Measurements from ENCODE around the gene PDXP.

DNA sequence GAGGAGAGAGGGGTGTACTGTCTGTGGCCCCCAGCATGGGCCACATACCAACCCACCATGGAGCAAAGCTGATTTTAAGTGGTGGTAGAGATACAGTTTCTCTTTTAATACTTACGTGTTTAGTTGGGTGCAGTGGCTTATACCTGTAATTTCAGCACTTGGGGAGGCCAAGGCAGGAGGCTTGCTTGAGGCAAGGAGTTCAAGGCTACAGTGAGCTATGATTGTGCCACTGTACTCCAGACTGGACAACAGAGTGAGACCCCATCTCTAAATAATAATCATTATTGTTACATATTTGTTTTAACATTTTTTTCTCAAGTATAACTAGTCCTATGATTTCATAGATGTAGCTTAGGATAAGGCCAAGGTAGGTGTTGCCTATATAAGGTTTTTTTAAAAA is 41.1 kb upstream of the PDXP start:
- TF ChIP-seq, protein P1, sequence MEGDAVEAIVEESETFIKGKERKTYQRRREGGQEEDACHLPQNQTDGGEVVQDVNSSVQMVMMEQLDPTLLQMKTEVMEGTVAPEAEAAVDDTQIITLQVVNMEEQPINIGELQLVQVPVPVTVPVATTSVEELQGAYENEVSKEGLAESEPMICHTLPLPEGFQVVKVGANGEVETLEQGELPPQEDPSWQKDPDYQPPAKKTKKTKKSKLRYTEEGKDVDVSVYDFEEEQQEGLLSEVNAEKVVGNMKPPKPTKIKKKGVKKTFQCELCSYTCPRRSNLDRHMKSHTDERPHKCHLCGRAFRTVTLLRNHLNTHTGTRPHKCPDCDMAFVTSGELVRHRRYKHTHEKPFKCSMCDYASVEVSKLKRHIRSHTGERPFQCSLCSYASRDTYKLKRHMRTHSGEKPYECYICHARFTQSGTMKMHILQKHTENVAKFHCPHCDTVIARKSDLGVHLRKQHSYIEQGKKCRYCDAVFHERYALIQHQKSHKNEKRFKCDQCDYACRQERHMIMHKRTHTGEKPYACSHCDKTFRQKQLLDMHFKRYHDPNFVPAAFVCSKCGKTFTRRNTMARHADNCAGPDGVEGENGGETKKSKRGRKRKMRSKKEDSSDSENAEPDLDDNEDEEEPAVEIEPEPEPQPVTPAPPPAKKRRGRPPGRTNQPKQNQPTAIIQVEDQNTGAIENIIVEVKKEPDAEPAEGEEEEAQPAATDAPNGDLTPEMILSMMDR (conservative IDR thresholded peaks at IDR 0.05 in 1 of 2, IDR thresholded peaks at IDR 0.05 in 1 of 2; ENCODE audit: extremely low read depth in 1 of 2, insufficient read depth in 1 of 2, low read depth in 1 of 2, low read length in 2 of 2), result no peak
- TF ChIP-seq EZH2 (IDR thresholded peaks at IDR 0.05; ENCODE audit: borderline replicate concordance, low read length), result no peak

Measured in mammary epithelial cell (primary cell).